Stimulated activated effector memory CD8-positive, alpha-beta T cell treated with anti-CD3 and anti-CD28 coated beads, Interleukin-12 subunit alpha, Interleukin-12 subunit beta, amount 100 ng/mL, for 72 hours (primary cell): Measurements from ENCODE around the gene PLXNB3.
A peak's percentile ranks its signal among the peaks of the same experiment; 100 is the strongest.

Experiments
- ATAC-seq: fragments of 150-1000 bp; cut with Tn5 transposase; 2 replicates; pipeline ENCODE4 v1.10.0; 2021
- DNase-seq, 2 donors: peaks; one replicate each; pipeline ENCODE4 v3.0.0; 2021 to 2022; ENCODE audit warnings: low spot score in 2 of 2
- H3K27ac Mint-ChIP-seq: one replicate; pipeline ENCODE4 v1.8.0; 2022; ENCODE audit warnings: mild to moderate bottlenecking, mixed read lengths
- H3K36me3 Mint-ChIP-seq: one replicate; pipeline ENCODE4 v1.8.0; 2022; ENCODE audit warnings: mild to moderate bottlenecking, mixed read lengths
- H3K4me1 Mint-ChIP-seq: one replicate; pipeline ENCODE4 v1.8.0; 2022; ENCODE audit warnings: mixed read lengths
- H3K4me3 Mint-ChIP-seq: one replicate; pipeline ENCODE4 v1.8.0; 2022; ENCODE audit warnings: mild to moderate bottlenecking, mixed read lengths
- H3K9me3 Mint-ChIP-seq: one replicate; pipeline ENCODE4 v1.8.0; 2022; ENCODE audit warnings: mixed read lengths

PLXNB3 gene

GRCh38 chrX:153763989-153764755, at the start of gene PLXNB3:
Gene PLXNB3, plus strand, starts transcription at chrX:153764249. Its CDS starts 1,287 bp downstream, at chrX:153765536.
- peaks cover 7% of the 10 kb centered on the region for H3K4me1 Mint-ChIP-seq
- DNase-seq (peak; percentile 62 to 82), ATAC-seq (peak; percentile 92)
- H3K9me3 Mint-ChIP-seq, result no peaks in the 10 kb centered on the region
- H3K27ac Mint-ChIP-seq, result no peak within 1 kb of the TSS
- peak within 1 kb of the TSS; percentile 32 for H3K4me3 Mint-ChIP-seq
- H3K36me3 Mint-ChIP-seq, result no peaks in the 10 kb centered on the region

GRCh38 chrX:153714256-153714655, 49.8 kb upstream of the PLXNB3 start:
- Mint-ChIP-seq H3K4me3 (no peak overlapping the region), H3K36me3 (peaks cover 91% of the 10 kb centered on the region), H3K4me1 (peaks cover 11% of the 10 kb centered on the region), H3K27ac (no peak overlapping the region), H3K9me3 (no peaks in the 10 kb centered on the region)
- no peak for ATAC-seq
- DNase-seq, result no peak

GRCh38 chrX:153717445-153717844, 46.6 kb upstream of the PLXNB3 start:
- DNase-seq (no peak), ATAC-seq (no peak)
- Mint-ChIP-seq H3K4me1 (peaks cover 11% of the 10 kb centered on the region), H3K27ac (no peak overlapping the region), H3K4me3 (no peak overlapping the region), H3K36me3 (peaks cover 96% of the 10 kb centered on the region), H3K9me3 (no peaks in the 10 kb centered on the region)

- Mint-ChIP-seq H3K4me3 (no peak overlapping the region), H3K9me3 (no peaks in the 10 kb centered on the region)
Measured at GRCh38 chrX:153719238-153719637, 44.8 kb upstream of the PLXNB3 start.

GRCh38 chrX:153719701-153720100, 44.3 kb upstream of the PLXNB3 start:
- H3K36me3 Mint-ChIP-seq, result peaks cover 86% of the 10 kb centered on the region
- no peak for ATAC-seq
- H3K4me1 Mint-ChIP-seq, result peaks cover 15% of the 10 kb centered on the region
- no peak overlapping the region for H3K27ac Mint-ChIP-seq
- no peak for DNase-seq
- no peaks in the 10 kb centered on the region for H3K9me3 Mint-ChIP-seq
- no peak overlapping the region for H3K4me3 Mint-ChIP-seq

More at GRCh38 chrX:153719238-153719637, 44.8 kb upstream of the PLXNB3 start:
- ATAC-seq (no peak), DNase-seq (no peak)
- Mint-ChIP-seq H3K27ac (no peak overlapping the region), H3K36me3 (peaks cover 91% of the 10 kb centered on the region), H3K4me1 (peaks cover 15% of the 10 kb centered on the region)

- H3K9me3 Mint-ChIP-seq, result no peaks in the 10 kb centered on the region
- DNase-seq (no peak), ATAC-seq (no peak)
- H3K4me3 Mint-ChIP-seq, result peak overlapping the region; percentile 83
- peaks cover 55% of the 10 kb centered on the region for H3K36me3 Mint-ChIP-seq
- peaks cover 28% of the 10 kb centered on the region for H3K4me1 Mint-ChIP-seq
- H3K27ac Mint-ChIP-seq, result peak overlapping the region; percentile 77
Measured at GRCh38 chrX:153722704-153723350, 41.2 kb upstream of the PLXNB3 start.

- peak; percentile 21 to 75 for DNase-seq
- Mint-ChIP-seq H3K4me1 (peaks cover 28% of the 10 kb centered on the region), H3K27ac (peak overlapping the region; percentile 77), H3K9me3 (no peaks in the 10 kb centered on the region), H3K36me3 (peaks cover 47% of the 10 kb centered on the region), H3K4me3 (peak overlapping the region; percentile 83)
- ATAC-seq, result peak; percentile 51
Measured at GRCh38 chrX:153723351-153724251, 40.4 kb upstream of the PLXNB3 start.

- Mint-ChIP-seq H3K4me1 (peaks cover 24% of the 10 kb centered on the region), H3K9me3 (no peaks in the 10 kb centered on the region), H3K27ac (peak within 1 kb of the TSS; percentile 77), H3K4me3 (peak within 1 kb of the TSS; percentile 83), H3K36me3 (peaks cover 39% of the 10 kb centered on the region)
- DNase-seq (peak; percentile 77 to 92), ATAC-seq (peak; percentile 86)
Measured at GRCh38 chrX:153724252-153725038, 39.6 kb upstream of the PLXNB3 start, which contains the start of the genes ABCD1 and BCAP31. Gene ABCD1, plus strand, starts transcription at chrX:153724856. Its CDS starts 411 bp downstream, at chrX:153725267. Gene BCAP31, minus strand, starts transcription at chrX:153724387. Its CDS starts 1,143 bp downstream, at chrX:153723244.

GRCh38 chrX:153725039-153725831, 38.8 kb upstream of the PLXNB3 start:
- H3K36me3 Mint-ChIP-seq, result peaks cover 31% of the 10 kb centered on the region
- peak overlapping the region; percentile 69 for H3K27ac Mint-ChIP-seq
- peak overlapping the region; percentile 83 for H3K4me3 Mint-ChIP-seq
- H3K4me1 Mint-ChIP-seq, result peaks cover 24% of the 10 kb centered on the region
- DNase-seq, result no peak
- ATAC-seq, result peak; percentile 2
- H3K9me3 Mint-ChIP-seq, result no peaks in the 10 kb centered on the region

GRCh38 chrX:153725832-153726285, 38.2 kb upstream of the PLXNB3 start:
- Mint-ChIP-seq H3K9me3 (no peaks in the 10 kb centered on the region), H3K27ac (peak overlapping the region; percentile 69), H3K4me1 (peaks cover 28% of the 10 kb centered on the region), H3K36me3 (peaks cover 24% of the 10 kb centered on the region), H3K4me3 (peak overlapping the region; percentile 64)
- no peak for ATAC-seq
- DNase-seq, result no peak

GRCh38 chrX:153726286-153727122, 37.5 kb upstream of the PLXNB3 start:
- DNase-seq (no peak), ATAC-seq (no peak)
- Mint-ChIP-seq H3K4me3 (peak overlapping the region; percentile 64), H3K27ac (peak overlapping the region; percentile 69), H3K9me3 (peaks cover under 1% of the 10 kb centered on the region), H3K4me1 (peaks cover 34% of the 10 kb centered on the region), H3K36me3 (peaks cover 20% of the 10 kb centered on the region)

GRCh38 chrX:153727123-153727931, 36.7 kb upstream of the PLXNB3 start:
- DNase-seq (no peak), ATAC-seq (no peak)
- Mint-ChIP-seq H3K4me1 (peaks cover 37% of the 10 kb centered on the region), H3K9me3 (peaks cover 2% of the 10 kb centered on the region), H3K27ac (peak overlapping the region; percentile 69), H3K4me3 (peak overlapping the region; percentile 64), H3K36me3 (peaks cover 13% of the 10 kb centered on the region)
